HepG2 (cell line): Measurements from ENCODE around the gene MRPS5. TPM values are rescaled to one million over a fixed set of nuclear protein-coding genes. Genes with fewer than 3 reads are reported as not detected.
A peak's percentile ranks its signal among the peaks of the same experiment; 100 is the strongest.

Source experiments
- FOXA3 ChIP-seq: IDR thresholded peaks from 2 replicates; pipeline ENCODE4 v1.6.1; 2016; ENCODE audit warnings: missing genetic modification reagents, missing compliant biosample characterization
- KDM1A ChIP-seq: IDR thresholded peaks from 2 replicates; pipeline ENCODE4 v1.6.1; 2016; ENCODE audit warnings: missing compliant biosample characterization
- KDM6A ChIP-seq: IDR thresholded peaks from 2 replicates; pipeline ENCODE4 v1.6.1; 2016; ENCODE audit warnings: low read depth
- MIER2 ChIP-seq: IDR thresholded peaks from 2 replicates; pipeline ENCODE4 v1.6.1; 2016; ENCODE audit warnings: missing biosample characterization, missing genetic modification reagents
- MYNN ChIP-seq: sonication (generic); formaldehyde crosslinking; IDR thresholded peaks from 2 replicates; pipeline ENCODE4 v1.4.0; 2020; ENCODE audit warnings: mild to moderate bottlenecking, low read depth, missing genetic modification reagents
- NR1H2 ChIP-seq: sonication (generic); formaldehyde crosslinking; IDR thresholded peaks from 2 replicates; pipeline ENCODE4 v1.8.1; 2022; ENCODE audit warnings: low read depth, missing genetic modification reagents, borderline replicate concordance
- RFXAP ChIP-seq: sonication (generic); formaldehyde crosslinking; IDR thresholded peaks from 2 replicates; pipeline ENCODE4 v1.4.0; 2020; ENCODE audit warnings: missing genetic modification reagents, borderline replicate concordance
- SATB2 ChIP-seq: sonication (generic); formaldehyde crosslinking; IDR thresholded peaks from 2 replicates; pipeline ENCODE4 v1.5.0; 2020; ENCODE audit warnings: missing genetic modification reagents
- SMAD1 ChIP-seq: sonication (generic); formaldehyde crosslinking; IDR thresholded peaks from 2 replicates; pipeline ENCODE4 v1.4.0; 2020; ENCODE audit warnings: missing genetic modification reagents, low read depth, mild to moderate bottlenecking, borderline replicate concordance
- SOX6 ChIP-seq, 2 experiments: fragments of 450-650 bp in 1 of 2; sonication (generic) in 1 of 2; formaldehyde crosslinking in 1 of 2; IDR thresholded peaks; 2 replicates each; pipeline versions ENCODE4 v1.4.0 to v1.6.1; 2017 to 2020; ENCODE audit warnings: antibody characterized with exemption in 1 of 2, mild to moderate bottlenecking in 1 of 2, missing genetic modification reagents in 1 of 2
- ZNF547 ChIP-seq: sonication (generic); formaldehyde crosslinking; IDR thresholded peaks from 2 replicates; pipeline ENCODE4 v1.5.1; 2020; ENCODE audit warnings: mild to moderate bottlenecking, missing genetic modification reagents
- ZNF572 ChIP-seq: sonication (generic); formaldehyde crosslinking; IDR thresholded peaks from 2 replicates; pipeline ENCODE4 v1.5.1; 2020; ENCODE audit warnings: mild to moderate bottlenecking, missing genetic modification reagents
- polyA plus RNA-seq, 8 experiments: library from polyadenylated mRNA; depleted of rRNA in 3 of 8; stranded (reverse) in 7 of 8; unstranded in 1 of 8; fragments of >200 nt; fragmentation: Illumina TruSeq in 4 of 8; extraction: Trizol in 4 of 8; gene quantifications; 2 replicates each; pipeline versions ENCODE4 v1.2.1 to v1.2.3, GENCODE V29; 2011 to 2016; ENCODE audit warnings: low read depth in 4 of 8, missing spikeins in 1 of 8, mixed read lengths in 1 of 8; ENCODE audit not compliant: insufficient read depth in 1 of 8
- total RNA-seq, 5 experiments: library from RNA; depleted of rRNA; stranded (reverse); fragments of >200 nt; fragmentation: Illumina TruSeq; extraction: Trizol; gene quantifications; 2 replicates each; pipeline ENCODE4 v1.2.3, GENCODE V29; 2016; ENCODE audit warnings: low read depth in 1 of 5
- TF ChIP-seq, protein P1 (sequence below): sonication (generic); formaldehyde crosslinking; IDR thresholded peaks from 2 replicates; pipeline ENCODE4 v1.4.0; 2020; ENCODE audit warnings: missing genetic modification reagents, borderline replicate concordance
- TF ChIP-seq, protein P2 (sequence below): sonication (generic); formaldehyde crosslinking; IDR thresholded peaks from 2 replicates; pipeline ENCODE4 v1.5.1; 2020; ENCODE audit warnings: mild to moderate bottlenecking, moderate library complexity, missing genetic modification reagents
- TF ChIP-seq, protein P3 (sequence below): sonication (generic); formaldehyde crosslinking; IDR thresholded peaks from 2 replicates; pipeline ENCODE4 v1.4.0; 2020; ENCODE audit warnings: missing genetic modification reagents
- TF ChIP-seq, protein P4 (sequence below): sonication (generic); formaldehyde crosslinking; IDR thresholded peaks from 2 replicates; pipeline ENCODE4 v1.5.0; 2020; ENCODE audit warnings: mild to moderate bottlenecking, missing genetic modification reagents
- TF ChIP-seq, protein P5 (sequence below): sonication (generic); formaldehyde crosslinking; IDR thresholded peaks from 2 replicates; pipeline ENCODE4 v1.5.1; 2020; ENCODE audit warnings: missing genetic modification reagents, mild to moderate bottlenecking, borderline replicate concordance

The MRPS5 gene
- total and polyA plus RNA-seq, 2 of the 13 experiments (the other 11 are each of a cell fraction or from before 2014, with no cell fraction given) = 98.8 to 134 TPM

DNA sequence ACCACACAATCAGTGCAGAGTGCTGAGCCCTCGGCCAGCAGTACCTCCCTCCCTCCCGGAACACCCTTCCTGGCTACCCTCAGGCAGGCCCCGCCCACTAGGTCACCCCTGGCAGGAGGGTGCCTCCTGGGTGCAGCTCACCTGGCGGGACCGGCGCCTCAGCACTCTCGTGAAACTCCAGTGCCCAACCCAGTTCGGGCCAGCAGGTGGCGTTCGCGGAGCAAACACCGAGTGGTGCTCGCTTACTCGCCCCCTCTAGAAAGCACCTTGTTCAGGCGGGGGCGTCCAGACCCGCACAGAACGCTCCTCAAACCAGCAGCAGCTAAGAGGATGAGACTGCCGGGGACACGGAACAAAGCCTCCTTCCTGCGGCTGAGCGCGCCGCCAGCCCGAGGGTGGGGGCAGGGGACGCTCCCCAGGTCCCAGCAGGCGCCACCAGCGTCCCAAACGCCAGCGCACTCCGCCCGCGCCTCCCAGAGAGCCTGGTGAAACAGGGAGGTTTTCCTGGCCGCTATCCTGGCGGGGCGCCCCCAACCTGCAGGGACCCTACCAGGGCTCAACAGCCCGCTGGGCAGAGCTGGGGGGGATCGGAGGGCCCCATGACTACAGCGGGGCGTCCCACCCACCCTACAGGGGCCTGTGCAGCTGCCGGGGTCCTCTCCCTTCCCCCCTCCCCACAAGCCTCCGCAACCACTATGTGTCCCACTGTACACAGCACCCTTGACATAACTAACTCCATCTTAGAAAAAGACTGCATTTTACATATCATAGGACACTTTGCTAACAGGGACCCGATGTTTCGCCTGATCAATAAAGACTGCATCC is 44.7 kb downstream of the MRPS5 start (continued):
- TF ChIP-seq, protein P1, sequence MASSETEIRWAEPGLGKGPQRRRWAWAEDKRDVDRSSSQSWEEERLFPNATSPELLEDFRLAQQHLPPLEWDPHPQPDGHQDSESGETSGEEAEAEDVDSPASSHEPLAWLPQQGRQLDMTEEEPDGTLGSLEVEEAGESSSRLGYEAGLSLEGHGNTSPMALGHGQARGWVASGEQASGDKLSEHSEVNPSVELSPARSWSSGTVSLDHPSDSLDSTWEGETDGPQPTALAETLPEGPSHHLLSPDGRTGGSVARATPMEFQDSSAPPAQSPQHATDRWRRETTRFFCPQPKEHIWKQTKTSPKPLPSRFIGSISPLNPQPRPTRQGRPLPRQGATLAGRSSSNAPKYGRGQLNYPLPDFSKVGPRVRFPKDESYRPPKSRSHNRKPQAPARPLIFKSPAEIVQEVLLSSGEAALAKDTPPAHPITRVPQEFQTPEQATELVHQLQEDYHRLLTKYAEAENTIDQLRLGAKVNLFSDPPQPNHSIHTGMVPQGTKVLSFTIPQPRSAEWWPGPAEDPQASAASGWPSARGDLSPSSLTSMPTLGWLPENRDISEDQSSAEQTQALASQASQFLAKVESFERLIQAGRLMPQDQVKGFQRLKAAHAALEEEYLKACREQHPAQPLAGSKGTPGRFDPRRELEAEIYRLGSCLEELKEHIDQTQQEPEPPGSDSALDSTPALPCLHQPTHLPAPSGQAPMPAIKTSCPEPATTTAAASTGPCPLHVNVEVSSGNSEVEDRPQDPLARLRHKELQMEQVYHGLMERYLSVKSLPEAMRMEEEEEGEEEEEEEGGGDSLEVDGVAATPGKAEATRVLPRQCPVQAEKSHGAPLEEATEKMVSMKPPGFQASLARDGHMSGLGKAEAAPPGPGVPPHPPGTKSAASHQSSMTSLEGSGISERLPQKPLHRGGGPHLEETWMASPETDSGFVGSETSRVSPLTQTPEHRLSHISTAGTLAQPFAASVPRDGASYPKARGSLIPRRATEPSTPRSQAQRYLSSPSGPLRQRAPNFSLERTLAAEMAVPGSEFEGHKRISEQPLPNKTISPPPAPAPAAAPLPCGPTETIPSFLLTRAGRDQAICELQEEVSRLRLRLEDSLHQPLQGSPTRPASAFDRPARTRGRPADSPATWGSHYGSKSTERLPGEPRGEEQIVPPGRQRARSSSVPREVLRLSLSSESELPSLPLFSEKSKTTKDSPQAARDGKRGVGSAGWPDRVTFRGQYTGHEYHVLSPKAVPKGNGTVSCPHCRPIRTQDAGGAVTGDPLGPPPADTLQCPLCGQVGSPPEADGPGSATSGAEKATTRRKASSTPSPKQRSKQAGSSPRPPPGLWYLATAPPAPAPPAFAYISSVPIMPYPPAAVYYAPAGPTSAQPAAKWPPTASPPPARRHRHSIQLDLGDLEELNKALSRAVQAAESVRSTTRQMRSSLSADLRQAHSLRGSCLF (CRISPR knock-in tag) = no peak
- TF ChIP-seq NR1H2 (CRISPR knock-in tag) (no peak), SATB2 (CRISPR knock-in tag) (no peak), SMAD1 (CRISPR knock-in tag) (no peak), MYNN (no peak), KDM6A (CRISPR knock-in tag) (no peak), MIER2 (CRISPR knock-in tag) (no peak), RFXAP (0 out of 2 replicates have a peak, but pooled peaks have one; percentile 50), KDM1A (CRISPR knock-in tag) (no peak), FOXA3 (CRISPR knock-in tag) (0 out of 2 replicates have a peak, but pooled peaks have one; percentile 12), ZNF572 (0 out of 2 replicates have a peak, but pooled peaks have one; percentile 23), SOX6 (IDR thresholded peaks at IDR 0.05) (no peak), SOX6 (CRISPR knock-in tag; IDR thresholded peaks at IDR 0.05) (peak; percentile 59; the same call in 1 of the 2 replicates), ZNF547 (CRISPR knock-in tag) (no peak)
- TF ChIP-seq, protein P2, sequence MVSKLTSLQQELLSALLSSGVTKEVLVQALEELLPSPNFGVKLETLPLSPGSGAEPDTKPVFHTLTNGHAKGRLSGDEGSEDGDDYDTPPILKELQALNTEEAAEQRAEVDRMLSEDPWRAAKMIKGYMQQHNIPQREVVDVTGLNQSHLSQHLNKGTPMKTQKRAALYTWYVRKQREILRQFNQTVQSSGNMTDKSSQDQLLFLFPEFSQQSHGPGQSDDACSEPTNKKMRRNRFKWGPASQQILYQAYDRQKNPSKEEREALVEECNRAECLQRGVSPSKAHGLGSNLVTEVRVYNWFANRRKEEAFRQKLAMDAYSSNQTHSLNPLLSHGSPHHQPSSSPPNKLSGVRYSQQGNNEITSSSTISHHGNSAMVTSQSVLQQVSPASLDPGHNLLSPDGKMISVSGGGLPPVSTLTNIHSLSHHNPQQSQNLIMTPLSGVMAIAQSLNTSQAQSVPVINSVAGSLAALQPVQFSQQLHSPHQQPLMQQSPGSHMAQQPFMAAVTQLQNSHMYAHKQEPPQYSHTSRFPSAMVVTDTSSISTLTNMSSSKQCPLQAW (CRISPR knock-in tag) = peak; percentile 82; the same call in 1 of the 2 replicates
- TF ChIP-seq, protein P3, sequence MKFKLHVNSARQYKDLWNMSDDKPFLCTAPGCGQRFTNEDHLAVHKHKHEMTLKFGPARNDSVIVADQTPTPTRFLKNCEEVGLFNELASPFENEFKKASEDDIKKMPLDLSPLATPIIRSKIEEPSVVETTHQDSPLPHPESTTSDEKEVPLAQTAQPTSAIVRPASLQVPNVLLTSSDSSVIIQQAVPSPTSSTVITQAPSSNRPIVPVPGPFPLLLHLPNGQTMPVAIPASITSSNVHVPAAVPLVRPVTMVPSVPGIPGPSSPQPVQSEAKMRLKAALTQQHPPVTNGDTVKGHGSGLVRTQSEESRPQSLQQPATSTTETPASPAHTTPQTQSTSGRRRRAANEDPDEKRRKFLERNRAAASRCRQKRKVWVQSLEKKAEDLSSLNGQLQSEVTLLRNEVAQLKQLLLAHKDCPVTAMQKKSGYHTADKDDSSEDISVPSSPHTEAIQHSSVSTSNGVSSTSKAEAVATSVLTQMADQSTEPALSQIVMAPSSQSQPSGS (CRISPR knock-in tag) = peak; percentile 40; the same call in 1 of the 2 replicates
- TF ChIP-seq, protein P4, sequence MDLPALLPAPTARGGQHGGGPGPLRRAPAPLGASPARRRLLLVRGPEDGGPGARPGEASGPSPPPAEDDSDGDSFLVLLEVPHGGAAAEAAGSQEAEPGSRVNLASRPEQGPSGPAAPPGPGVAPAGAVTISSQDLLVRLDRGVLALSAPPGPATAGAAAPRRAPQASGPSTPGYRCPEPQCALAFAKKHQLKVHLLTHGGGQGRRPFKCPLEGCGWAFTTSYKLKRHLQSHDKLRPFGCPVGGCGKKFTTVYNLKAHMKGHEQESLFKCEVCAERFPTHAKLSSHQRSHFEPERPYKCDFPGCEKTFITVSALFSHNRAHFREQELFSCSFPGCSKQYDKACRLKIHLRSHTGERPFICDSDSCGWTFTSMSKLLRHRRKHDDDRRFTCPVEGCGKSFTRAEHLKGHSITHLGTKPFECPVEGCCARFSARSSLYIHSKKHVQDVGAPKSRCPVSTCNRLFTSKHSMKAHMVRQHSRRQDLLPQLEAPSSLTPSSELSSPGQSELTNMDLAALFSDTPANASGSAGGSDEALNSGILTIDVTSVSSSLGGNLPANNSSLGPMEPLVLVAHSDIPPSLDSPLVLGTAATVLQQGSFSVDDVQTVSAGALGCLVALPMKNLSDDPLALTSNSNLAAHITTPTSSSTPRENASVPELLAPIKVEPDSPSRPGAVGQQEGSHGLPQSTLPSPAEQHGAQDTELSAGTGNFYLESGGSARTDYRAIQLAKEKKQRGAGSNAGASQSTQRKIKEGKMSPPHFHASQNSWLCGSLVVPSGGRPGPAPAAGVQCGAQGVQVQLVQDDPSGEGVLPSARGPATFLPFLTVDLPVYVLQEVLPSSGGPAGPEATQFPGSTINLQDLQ (CRISPR knock-in tag) = no peak
- TF ChIP-seq, protein P5, sequence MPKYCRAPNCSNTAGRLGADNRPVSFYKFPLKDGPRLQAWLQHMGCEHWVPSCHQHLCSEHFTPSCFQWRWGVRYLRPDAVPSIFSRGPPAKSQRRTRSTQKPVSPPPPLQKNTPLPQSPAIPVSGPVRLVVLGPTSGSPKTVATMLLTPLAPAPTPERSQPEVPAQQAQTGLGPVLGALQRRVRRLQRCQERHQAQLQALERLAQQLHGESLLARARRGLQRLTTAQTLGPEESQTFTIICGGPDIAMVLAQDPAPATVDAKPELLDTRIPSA (CRISPR knock-in tag) = no peak
